Mononuclear cell (primary cell): ENCODE data around the gene SP3. TPM values are rescaled to one million over a fixed set of nuclear protein-coding genes. Genes with fewer than 3 reads are reported as not detected.

Source experiments
- H3K27me3 ChIP-seq: 2 replicates; pipeline ENCODE4 v1.6.0; 2011; ENCODE audit warnings: low read length, control low read depth; ENCODE audit not compliant: insufficient read depth
- H3K4me1 ChIP-seq: 2 replicates; pipeline ENCODE4 v1.5.1; 2011; ENCODE audit warnings: mild to moderate bottlenecking, low read length, control low read depth; ENCODE audit not compliant: insufficient read depth
- H3K4me3 ChIP-seq: 2 replicates; pipeline ENCODE4 v1.5.1; 2011; ENCODE audit warnings: mild to moderate bottlenecking, low read length, moderate library complexity
- H3K9me3 ChIP-seq: 2 replicates; pipeline ENCODE4 v1.5.1; 2011; ENCODE audit warnings: low read depth, mild to moderate bottlenecking, control low read depth, low read length
- total RNA-seq: library from RNA; depleted of rRNA; stranded (reverse); fragments of >200 nt; gene quantifications from one replicate; pipeline ENCODE4 v1.2.3, GENCODE V29; 2012

Gene SP3
- total RNA-seq, 1 donor: 381 TPM

- H3K4me3 ChIP-seq: peak overlapping the region; percentile 81
These were observed 405 bp downstream of the SP3 start for GRCh38 chr2:173964565-173965371.

GRCh38 chr2:173963817-173964564 is 1.2 kb downstream of the SP3 start:
- H3K4me1 ChIP-seq: peaks cover 52% of the 10 kb centered on the region
- H3K9me3 ChIP-seq: no peaks in the 10 kb centered on the region
- H3K27me3 ChIP-seq: no peaks in the 10 kb centered on the region
- H3K4me3 ChIP-seq: peak overlapping the region; percentile 80

More at GRCh38 chr2:173964565-173965371, 405 bp downstream of the SP3 start:
- H3K27me3 ChIP-seq: no peaks in the 10 kb centered on the region
- no peaks in the 10 kb centered on the region for H3K9me3 ChIP-seq
- peaks cover 46% of the 10 kb centered on the region for H3K4me1 ChIP-seq

- H3K4me3 ChIP-seq: peak overlapping the region; percentile 80
- H3K9me3 ChIP-seq: no peaks in the 10 kb centered on the region
- H3K4me1 ChIP-seq: peaks cover 47% of the 10 kb centered on the region
- H3K27me3 ChIP-seq: no peaks in the 10 kb centered on the region
These were observed 1.8 kb downstream of the SP3 start for GRCh38 chr2:173963323-173963816.

GRCh38 chr2:173962583-173963110 is 2.5 kb downstream of the SP3 start:
- Histone ChIP-seq H3K9me3 (no peaks in the 10 kb centered on the region), H3K27me3 (no peaks in the 10 kb centered on the region), H3K4me1 (peaks cover 47% of the 10 kb centered on the region), H3K4me3 (peak overlapping the region; percentile 80)

- Histone ChIP-seq H3K27me3 (no peaks in the 10 kb centered on the region), H3K4me1 (peaks cover 47% of the 10 kb centered on the region), H3K9me3 (no peaks in the 10 kb centered on the region), H3K4me3 (peak overlapping the region; percentile 80)
These were observed 3.1 kb downstream of the SP3 start for GRCh38 chr2:173962031-173962430.

GRCh38 chr2:173961346-173961705 is 3.8 kb downstream of the SP3 start:
- Histone ChIP-seq H3K4me1 (peaks cover 43% of the 10 kb centered on the region), H3K9me3 (no peaks in the 10 kb centered on the region), H3K4me3 (no peak overlapping the region), H3K27me3 (no peaks in the 10 kb centered on the region)

- no peak overlapping the region for H3K4me3 ChIP-seq
These were observed 5.3 kb downstream of the SP3 start for GRCh38 chr2:173959909-173960308.

GRCh38 chr2:173959358-173959884 is 5.8 kb downstream of the SP3 start:
- Histone ChIP-seq H3K4me1 (peaks cover 52% of the 10 kb centered on the region), H3K4me3 (no peak overlapping the region), H3K27me3 (no peaks in the 10 kb centered on the region), H3K9me3 (no peaks in the 10 kb centered on the region)

More at GRCh38 chr2:173959909-173960308, 5.3 kb downstream of the SP3 start:
- H3K4me1 ChIP-seq: peaks cover 49% of the 10 kb centered on the region
- H3K9me3 ChIP-seq: no peaks in the 10 kb centered on the region
- H3K27me3 ChIP-seq: no peaks in the 10 kb centered on the region

- H3K9me3 ChIP-seq: no peaks in the 10 kb centered on the region
- H3K4me3 ChIP-seq: no peak overlapping the region
- H3K27me3 ChIP-seq: no peaks in the 10 kb centered on the region
- H3K4me1 ChIP-seq: peaks cover 60% of the 10 kb centered on the region
These were observed 6.9 kb downstream of the SP3 start for GRCh38 chr2:173958198-173958846.

GRCh38 chr2:173957517-173957916 is 7.7 kb downstream of the SP3 start:
- Histone ChIP-seq H3K9me3 (no peaks in the 10 kb centered on the region), H3K4me1 (peaks cover 63% of the 10 kb centered on the region), H3K4me3 (no peak overlapping the region), H3K27me3 (no peaks in the 10 kb centered on the region)

- Histone ChIP-seq H3K4me1 (peaks cover 62% of the 10 kb centered on the region), H3K9me3 (no peaks in the 10 kb centered on the region), H3K27me3 (no peaks in the 10 kb centered on the region), H3K4me3 (no peak overlapping the region)
These were observed 8.7 kb downstream of the SP3 start for GRCh38 chr2:173956454-173956853.

- Histone ChIP-seq H3K27me3 (no peaks in the 10 kb centered on the region), H3K4me3 (no peak overlapping the region), H3K9me3 (no peaks in the 10 kb centered on the region), H3K4me1 (peaks cover 58% of the 10 kb centered on the region)
These were observed 9.3 kb downstream of the SP3 start for GRCh38 chr2:173955867-173956266.

- no peaks in the 10 kb centered on the region for H3K27me3 ChIP-seq
- no peaks in the 10 kb centered on the region for H3K9me3 ChIP-seq
- H3K4me1 ChIP-seq: peaks cover 55% of the 10 kb centered on the region
- H3K4me3 ChIP-seq: no peak overlapping the region
These were observed 10.2 kb downstream of the SP3 start for GRCh38 chr2:173955004-173955403.

- peaks cover 49% of the 10 kb centered on the region for H3K4me1 ChIP-seq
- no peak overlapping the region for H3K4me3 ChIP-seq
- H3K27me3 ChIP-seq: no peaks in the 10 kb centered on the region
- no peaks in the 10 kb centered on the region for H3K9me3 ChIP-seq
These were observed 12.1 kb downstream of the SP3 start for GRCh38 chr2:173953047-173953424.
